IMR-90 (cell line): ENCODE measurements around the gene DEPDC5. TPM values are rescaled to one million over a fixed set of nuclear protein-coding genes. Genes with fewer than 3 reads are reported as not detected.

Experiments used
- ATAC-seq: fragments of 200-7000 bp; cut with Tn5 transposase; 2 replicates; pipeline ENCODE4 v1.9.1; 2020; ENCODE audit warnings: low read depth, mild to moderate bottlenecking, moderate library complexity
- BruUV-seq: library from RNA; stranded (reverse); fragments of 400-500 nt; replicated peaks from 2 replicates; lab custom pipeline; 2021; lab: Mats Ljungman, UMichigan
- CTCF ChIA-PET: fragments of 300-600 bp; formaldehyde crosslinking; extraction: SDS; loops from one replicate; lab custom pipeline; 2021; ENCODE audit warnings: antibody characterized with exemption; lab: Yijun Ruan, JAX
- POLR2A ChIA-PET: fragments of 300-600 bp; sonication (Branson Sonifier 250); formaldehyde crosslinking; loops from one replicate; lab custom pipeline; 2022; ENCODE audit warnings: antibody characterized with exemption; ENCODE audit not compliant: unreplicated experiment; lab: Charles Lee
- DNase-seq: peaks from one replicate; pipeline ENCODE4 v3.0.0; 2013
- H2AFZ ChIP-seq: replicated peaks from 2 replicates; pipeline ENCODE3; 2013; ENCODE audit warnings: low read length, mild to moderate bottlenecking; ENCODE audit not compliant: poor library complexity
- H2AK5ac ChIP-seq: 2 replicates; pipeline ENCODE4 v1.6.1; 2013; ENCODE audit warnings: low read depth, low read length, inconsistent platforms
- H2AK9ac ChIP-seq: replicated peaks from 2 replicates; pipeline ENCODE3; 2013; ENCODE audit warnings: mild to moderate bottlenecking, low read depth, low read length, moderate library complexity; ENCODE audit not compliant: poor library complexity
- H2BK120ac ChIP-seq: 2 replicates; pipeline ENCODE4 v1.6.1; 2013; ENCODE audit warnings: low read depth, low read length, inconsistent platforms
- H2BK15ac ChIP-seq: 3 replicates; pipeline ENCODE4 v1.6.1; 2013; ENCODE audit warnings: low read depth, low read length, inconsistent platforms
- H2BK20ac ChIP-seq: 2 replicates; pipeline ENCODE4 v1.6.1; 2013; ENCODE audit warnings: low read depth, mild to moderate bottlenecking, inconsistent platforms, low read length, moderate library complexity
- H2BK5ac ChIP-seq: 2 replicates; pipeline ENCODE4 v1.6.1; 2013; ENCODE audit warnings: mild to moderate bottlenecking, low read depth, low read length, inconsistent platforms; ENCODE audit not compliant: poor library complexity, severe bottlenecking
- H3K14ac ChIP-seq: replicated peaks from 2 replicates; pipeline ENCODE4 v1.6.1; 2013; ENCODE audit warnings: low read depth, low read length, inconsistent platforms
- H3K18ac ChIP-seq: 2 replicates; pipeline ENCODE4 v1.6.1; 2013; ENCODE audit warnings: low read depth, low read length, control low read depth
- H3K23ac ChIP-seq: 2 replicates; pipeline ENCODE4 v1.6.1; 2013; ENCODE audit warnings: low read depth, low read length, inconsistent platforms
- H3K27ac ChIP-seq: 2 replicates; pipeline ENCODE4 v1.5.1; 2013; ENCODE audit warnings: mild to moderate bottlenecking, control low read depth, low read length; ENCODE audit not compliant: insufficient read depth
- H3K27me3 ChIP-seq: 2 replicates; pipeline ENCODE4 v1.6.1; 2013; ENCODE audit warnings: low read length; ENCODE audit not compliant: control insufficient read depth, insufficient read depth
- H3K36me3 ChIP-seq: 2 replicates; pipeline ENCODE4 v1.6.1; 2013; ENCODE audit warnings: low read length, mixed read lengths; ENCODE audit not compliant: control insufficient read depth, insufficient read depth
- H3K4ac ChIP-seq: 2 replicates; pipeline ENCODE4 v1.6.1; 2013; ENCODE audit warnings: low read depth, low read length, inconsistent platforms
- H3K4me1 ChIP-seq: 2 replicates; pipeline ENCODE4 v1.6.1; 2013; ENCODE audit warnings: low read length, mixed read lengths; ENCODE audit not compliant: control insufficient read depth, insufficient read depth
- H3K4me2 ChIP-seq: 2 replicates; pipeline ENCODE4 v1.6.1; 2013; ENCODE audit warnings: low read depth, mild to moderate bottlenecking, control low read depth, low read length, moderate library complexity
- H3K4me3 ChIP-seq: 2 replicates; pipeline ENCODE4 v1.5.1; 2013; ENCODE audit warnings: low read depth, mild to moderate bottlenecking, control low read depth, low read length, moderate library complexity; ENCODE audit not compliant: insufficient read depth
- H3K56ac ChIP-seq: 2 replicates; pipeline ENCODE4 v1.6.1; 2013; ENCODE audit warnings: low read length, inconsistent platforms; ENCODE audit not compliant: insufficient read depth; ENCODE audit errors: extremely low read depth
- H3K79me1 ChIP-seq, 2 experiments: 2 replicates each; pipeline ENCODE4 v1.6.1; 2013; ENCODE audit warnings: low read length in 2 of 2, inconsistent platforms in 1 of 2, low read depth in 1 of 2
- H3K9ac ChIP-seq: 2 replicates; pipeline ENCODE4 v1.6.1; 2013; ENCODE audit warnings: low read depth, low read length, control low read depth
- H3K9me1 ChIP-seq: 2 replicates; pipeline ENCODE4 v1.6.1; 2013; ENCODE audit warnings: low read length, inconsistent platforms; ENCODE audit not compliant: insufficient read depth
- H3K9me3 ChIP-seq: 2 replicates; pipeline ENCODE4 v1.6.1; 2013; ENCODE audit warnings: low read length; ENCODE audit not compliant: control insufficient read depth, insufficient read depth
- H4K20me1 ChIP-seq: 2 replicates; pipeline ENCODE4 v1.6.1; 2013; ENCODE audit warnings: low read length, inconsistent platforms; ENCODE audit not compliant: insufficient read depth
- H4K5ac ChIP-seq: 2 replicates; pipeline ENCODE4 v1.6.1; 2013; ENCODE audit warnings: mild to moderate bottlenecking, low read depth, low read length, control low read depth
- H4K8ac ChIP-seq, 2 experiments: 2 replicates each; pipeline ENCODE4 v1.6.1; 2013; ENCODE audit warnings: low read depth in 2 of 2, low read length in 2 of 2, control low read depth in 1 of 2, inconsistent platforms in 1 of 2
- H4K91ac ChIP-seq: 2 replicates; pipeline ENCODE4 v1.6.1; 2013; ENCODE audit warnings: low read depth, low read length, inconsistent platforms; ENCODE audit not compliant: insufficient read depth
- BHLHE40 ChIP-seq: fragments of 150-350 bp; IDR thresholded peaks from 2 replicates; pipeline ENCODE4 v1.6.1; 2016; ENCODE audit warnings: mild to moderate bottlenecking, low read depth, low read length
- CEBPB ChIP-seq: IDR thresholded peaks from 2 replicates; pipeline ENCODE4 v1.6.1; 2012; ENCODE audit warnings: low read depth, low read length, improper control_type of control experiment
- CHD1 ChIP-seq: IDR thresholded peaks from 2 replicates; pipeline ENCODE4 v1.6.1; 2012; ENCODE audit warnings: low read depth, low read length, improper control_type of control experiment
- FOS ChIP-seq: fragments of 150-350 bp; IDR thresholded peaks from 2 replicates; pipeline ENCODE4 v1.6.1; 2016; ENCODE audit warnings: low read depth, low read length
- MAFK ChIP-seq: IDR thresholded peaks from 2 replicates; pipeline ENCODE4 v1.6.1; 2012; ENCODE audit warnings: low read depth, low read length, improper control_type of control experiment
- MAZ ChIP-seq: IDR thresholded peaks from 2 replicates; pipeline ENCODE4 v1.6.1; 2012; ENCODE audit warnings: low read depth, mild to moderate bottlenecking, low read length, improper control_type of control experiment, moderate library complexity, borderline replicate concordance
- NFE2L2 ChIP-seq: fragments of 150-350 bp; IDR thresholded peaks from 2 replicates; pipeline ENCODE4 v1.6.1; 2016; ENCODE audit warnings: low read depth, mild to moderate bottlenecking, low read length
- POLR2A ChIP-seq: IDR thresholded peaks from 2 replicates; pipeline ENCODE4 v1.6.1; 2012; ENCODE audit warnings: mild to moderate bottlenecking, low read depth, low read length
- RAD21 ChIP-seq: IDR thresholded peaks from 2 replicates; pipeline ENCODE4 v1.6.1; 2012; ENCODE audit warnings: low read length, improper control_type of control experiment
- SMC3 ChIP-seq: fragments of 150-350 bp; IDR thresholded peaks from 2 replicates; pipeline ENCODE4 v1.6.1; 2016; ENCODE audit warnings: low read depth, mild to moderate bottlenecking, antibody characterized with exemption, low read length, moderate library complexity
- WGBS, 2 experiments: methylation state at CpG; one replicate each; pipeline versions ENCODE4 v1.1.5 to v1.1.7; 2013; ENCODE audit warnings: missing lambda C conversion rate in 2 of 2; ENCODE audit not compliant: insufficient read length in 1 of 2; ENCODE audit errors: extremely low coverage in 2 of 2; 5-methylcytosine and 5-hydroxymethylcytosine counted together
- dilution Hi-C: fragments of 300-500 bp; cut with HindIII; formaldehyde crosslinking; loops from one replicate; pipeline ENCODE4 v1.14.3; 2018; ENCODE audit warnings: low sequenced_read_pairs; ENCODE audit not compliant: unreplicated experiment
- in situ Hi-C: fragments of 300-500 bp; cut with MboI; formaldehyde crosslinking; loops from 3 replicates; pipeline ENCODE4 v1.14.3; 2019; ENCODE audit warnings: low sequenced_read_pairs, inconsistent platforms, mixed read lengths
- intact Hi-C: fragments of 100-400 bp; cut with micrococcal nuclease; formaldehyde crosslinking; loops from 2 replicates; pipeline ENCODE4 v1.10.0; 2022
- polyA plus RNA-seq, 3 experiments: library from polyadenylated mRNA; depleted of rRNA; stranded (reverse); fragments of >200 nt; gene quantifications; 2 replicates each; pipeline ENCODE4 v1.2.3, GENCODE V29; 2012; ENCODE audit warnings: low replicate concordance in 1 of 3
- total RNA-seq: library from RNA; depleted of rRNA; stranded (reverse); fragments of >200 nt; gene quantifications from 2 replicates; pipeline ENCODE4 v1.2.3, GENCODE V29; 2012
- TF ChIP-seq, protein P1 (sequence below): fragments of 150-350 bp; IDR thresholded peaks from 2 replicates; pipeline ENCODE4 v1.6.1; 2016; ENCODE audit warnings: low read depth, mild to moderate bottlenecking, low read length, moderate library complexity, borderline replicate concordance
- TF ChIP-seq, protein P2 (sequence below): conservative IDR thresholded peaks from 2 replicates; pipeline ENCODE4 v1.5.1; 2012; ENCODE audit warnings: mild to moderate bottlenecking, low read depth, low read length, improper control_type of control experiment
- TF ChIP-seq, protein P3 (sequence below): fragments of 150-350 bp; IDR thresholded peaks from 2 replicates; pipeline ENCODE4 v1.6.1; 2017; ENCODE audit warnings: mild to moderate bottlenecking, antibody characterized with exemption, low read length, low read depth

The DEPDC5 gene
- total and polyA plus RNA-seq, 2 of the 4 experiments (the other 2 are of a cell fraction): 6.6 to 12.9 TPM

DNA sequence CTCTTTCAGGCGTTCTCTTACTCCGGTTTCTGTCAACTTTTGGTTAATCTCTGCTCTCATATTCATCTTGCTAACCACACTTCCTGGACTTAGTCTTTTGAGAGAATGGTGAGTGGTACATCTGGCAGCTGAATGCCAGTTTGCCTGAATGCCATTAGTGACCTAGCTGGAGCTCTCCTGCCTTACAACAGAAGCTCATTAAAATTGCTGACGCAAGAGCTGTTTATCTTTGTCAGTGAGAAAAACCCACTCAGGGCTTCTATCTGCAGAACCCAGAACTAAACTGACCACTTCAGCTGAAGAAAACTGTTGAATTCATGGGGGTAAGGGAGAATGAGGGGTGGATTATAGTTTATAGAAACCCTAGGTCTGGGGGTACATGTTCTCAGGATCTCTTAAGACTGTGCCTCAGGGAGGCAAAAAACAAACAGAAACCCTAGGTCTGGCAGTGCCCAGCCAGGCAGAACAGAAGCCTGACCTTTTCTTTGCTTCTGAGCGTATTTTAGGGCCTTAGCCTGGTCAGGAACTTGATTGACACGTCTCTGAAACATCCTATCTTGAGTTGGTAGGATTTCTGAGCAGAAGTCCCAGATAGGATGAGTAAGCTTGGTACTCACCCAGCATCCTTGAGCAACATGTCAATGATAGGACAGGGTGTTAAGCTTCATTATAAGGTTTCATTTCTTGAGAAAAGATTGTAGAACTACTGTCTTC lies 137.7 kb downstream of the DEPDC5 start:
- no peak overlapping the region for H2BK15ac ChIP-seq
- no peaks in the 10 kb centered on the region for H3K27me3 ChIP-seq
- H2BK5ac ChIP-seq: no peak overlapping the region
- no peak overlapping the region for H3K56ac ChIP-seq
- POLR2A ChIA-PET: no interaction called here
- 71% methylated on average over 1 of the region's 5 CpGs; no CpG with 5 or more reads in 1 of the 2 experiments for WGBS, 2 experiments
- in situ Hi-C loops (no loop called here), intact Hi-C loops (no loop called here), dilution Hi-C loops (no loop called here)
- H3K27ac ChIP-seq: no peak overlapping the region
- H4K8ac ChIP-seq: no peak overlapping the region
- H3K23ac ChIP-seq: no peak overlapping the region
- H4K5ac ChIP-seq: no peak overlapping the region
- DNase-seq (peak; percentile 18), ATAC-seq (peak; percentile 60)
- no peak overlapping the region for H3K18ac ChIP-seq
- H2BK120ac ChIP-seq: no peak overlapping the region
- CTCF ChIA-PET: no interaction called here
- H3K14ac ChIP-seq: no peak overlapping the region
- H2AFZ ChIP-seq: no peak overlapping the region
- no peak overlapping the region for H4K91ac ChIP-seq
- BruUV-seq: no TSS peak
- H3K36me3 ChIP-seq: peaks cover 4% of the 10 kb centered on the region; the same call in 1 of the 2 replicates
- no peak overlapping the region for H2BK20ac ChIP-seq
- H3K4me2 ChIP-seq: no peak overlapping the region
- TF ChIP-seq BHLHE40: no peak
- no peak for TF ChIP-seq CEBPB
- TF ChIP-seq, protein P1, sequence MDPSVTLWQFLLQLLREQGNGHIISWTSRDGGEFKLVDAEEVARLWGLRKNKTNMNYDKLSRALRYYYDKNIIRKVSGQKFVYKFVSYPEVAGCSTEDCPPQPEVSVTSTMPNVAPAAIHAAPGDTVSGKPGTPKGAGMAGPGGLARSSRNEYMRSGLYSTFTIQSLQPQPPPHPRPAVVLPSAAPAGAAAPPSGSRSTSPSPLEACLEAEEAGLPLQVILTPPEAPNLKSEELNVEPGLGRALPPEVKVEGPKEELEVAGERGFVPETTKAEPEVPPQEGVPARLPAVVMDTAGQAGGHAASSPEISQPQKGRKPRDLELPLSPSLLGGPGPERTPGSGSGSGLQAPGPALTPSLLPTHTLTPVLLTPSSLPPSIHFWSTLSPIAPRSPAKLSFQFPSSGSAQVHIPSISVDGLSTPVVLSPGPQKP: no peak
- TF ChIP-seq, protein P2, sequence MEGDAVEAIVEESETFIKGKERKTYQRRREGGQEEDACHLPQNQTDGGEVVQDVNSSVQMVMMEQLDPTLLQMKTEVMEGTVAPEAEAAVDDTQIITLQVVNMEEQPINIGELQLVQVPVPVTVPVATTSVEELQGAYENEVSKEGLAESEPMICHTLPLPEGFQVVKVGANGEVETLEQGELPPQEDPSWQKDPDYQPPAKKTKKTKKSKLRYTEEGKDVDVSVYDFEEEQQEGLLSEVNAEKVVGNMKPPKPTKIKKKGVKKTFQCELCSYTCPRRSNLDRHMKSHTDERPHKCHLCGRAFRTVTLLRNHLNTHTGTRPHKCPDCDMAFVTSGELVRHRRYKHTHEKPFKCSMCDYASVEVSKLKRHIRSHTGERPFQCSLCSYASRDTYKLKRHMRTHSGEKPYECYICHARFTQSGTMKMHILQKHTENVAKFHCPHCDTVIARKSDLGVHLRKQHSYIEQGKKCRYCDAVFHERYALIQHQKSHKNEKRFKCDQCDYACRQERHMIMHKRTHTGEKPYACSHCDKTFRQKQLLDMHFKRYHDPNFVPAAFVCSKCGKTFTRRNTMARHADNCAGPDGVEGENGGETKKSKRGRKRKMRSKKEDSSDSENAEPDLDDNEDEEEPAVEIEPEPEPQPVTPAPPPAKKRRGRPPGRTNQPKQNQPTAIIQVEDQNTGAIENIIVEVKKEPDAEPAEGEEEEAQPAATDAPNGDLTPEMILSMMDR: no peak
- no peak for TF ChIP-seq POLR2A
- no peak for TF ChIP-seq MAFK
- no peak for TF ChIP-seq SMC3
- no peak for TF ChIP-seq MAZ
- TF ChIP-seq, protein P3, sequence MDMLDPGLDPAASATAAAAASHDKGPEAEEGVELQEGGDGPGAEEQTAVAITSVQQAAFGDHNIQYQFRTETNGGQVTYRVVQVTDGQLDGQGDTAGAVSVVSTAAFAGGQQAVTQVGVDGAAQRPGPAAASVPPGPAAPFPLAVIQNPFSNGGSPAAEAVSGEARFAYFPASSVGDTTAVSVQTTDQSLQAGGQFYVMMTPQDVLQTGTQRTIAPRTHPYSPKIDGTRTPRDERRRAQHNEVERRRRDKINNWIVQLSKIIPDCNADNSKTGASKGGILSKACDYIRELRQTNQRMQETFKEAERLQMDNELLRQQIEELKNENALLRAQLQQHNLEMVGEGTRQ: no peak
- no peak for TF ChIP-seq RAD21
- TF ChIP-seq NFE2L2: no peak
- TF ChIP-seq FOS: no peak
- TF ChIP-seq CHD1: no peak
- H3K9me1 ChIP-seq: no peaks in the 10 kb centered on the region; the same call in 1 of the 2 replicates
- H3K4me1 ChIP-seq: peaks cover 6% of the 10 kb centered on the region; the same call in 1 of the 2 replicates
- no peaks in the 10 kb centered on the region for H3K9me3 ChIP-seq
- H3K79me1 ChIP-seq: no peaks in the 10 kb centered on the region
- no peak overlapping the region for H3K9ac ChIP-seq
- H2AK9ac ChIP-seq: no peak overlapping the region
- no peak overlapping the region for H3K4ac ChIP-seq
- H3K4me3 ChIP-seq: no peak overlapping the region
- no peaks in the 10 kb centered on the region for H4K20me1 ChIP-seq
- H2AK5ac ChIP-seq: no peak overlapping the region
